ENCODE measurements around the gene PEX7. TPM values are rescaled to one million over a fixed set of nuclear protein-coding genes. Genes with fewer than 3 reads are reported as not detected.
"Not testable (repeated sequence)": the region's sequence is repeated elsewhere in the genome, so short reads cannot be mapped to it uniquely, and the experiment has no call there.

The PEX7 gene
- total RNA-seq, 1 donor from 2014 or later, result 5.6 TPM

- H3K9me3 ChIP-seq, result no peaks in the 10 kb centered on the region
- intact Hi-C loops (cut with DNase I), result no loop called here
- peak overlapping the region; percentile 3 for H3K4me3 ChIP-seq
- H3K4me1 ChIP-seq, result peaks cover 55% of the 10 kb centered on the region
- no peak for DNase-seq
- H3K27ac ChIP-seq, result peak overlapping the region; percentile 63
- TF ChIP-seq CTCF (IDR thresholded peaks at IDR 0.05), result no peak
- no peak for ATAC-seq
- no peaks in the 10 kb centered on the region for H3K36me3 ChIP-seq
- H3K27me3 ChIP-seq, result no peaks in the 10 kb centered on the region
Measured at GRCh38 chr6:136787726-136788068, 34.7 kb upstream of the PEX7 start.

- intact Hi-C loops (cut with DNase I), result no loop called here
- Histone ChIP-seq H3K36me3 (no peaks in the 10 kb centered on the region), H3K9me3 (no peaks in the 10 kb centered on the region), H3K4me3 (peak overlapping the region; percentile 3), H3K4me1 (peaks cover 51% of the 10 kb centered on the region), H3K27me3 (no peaks in the 10 kb centered on the region), H3K27ac (peak overlapping the region; percentile 63)
- no peak for DNase-seq
- ATAC-seq, result no peak
- no peak for TF ChIP-seq CTCF (IDR thresholded peaks at IDR 0.05)
Measured at GRCh38 chr6:136788069-136788902, 34.1 kb upstream of the PEX7 start.

- H3K36me3 ChIP-seq; H3K9me3 ChIP-seq; DNase-seq; ATAC-seq; intact Hi-C loops (cut with DNase I); H3K27me3 ChIP-seq: not testable (repeated sequence)
- H3K27ac ChIP-seq, result peak overlapping the region; percentile 98
- peaks cover 44% of the 10 kb centered on the region for H3K4me1 ChIP-seq
- peak overlapping the region; percentile 92 for H3K4me3 ChIP-seq
Measured at GRCh38 chr6:136789440-136789839, 33.0 kb upstream of the PEX7 start.

- Histone ChIP-seq H3K4me1 (peaks cover 32% of the 10 kb centered on the region), H3K27ac (peak overlapping the region; percentile 98), H3K36me3 (no peaks in the 10 kb centered on the region), H3K4me3 (peak overlapping the region; percentile 92), H3K27me3 (no peaks in the 10 kb centered on the region), H3K9me3 (no peaks in the 10 kb centered on the region)
- TF ChIP-seq CTCF (IDR thresholded peaks at IDR 0.05), result no peak
- intact Hi-C loops (cut with DNase I), result loop anchor here (5.0 kb wide), 1 partner anchor 148 kb away; no protein-coding TSS in a partner anchor
- ATAC-seq (no peak), DNase-seq (no peak)
Measured at GRCh38 chr6:136790411-136791295, 31.7 kb upstream of the PEX7 start.

- no peaks in the 10 kb centered on the region for H3K27me3 ChIP-seq
- no peaks in the 10 kb centered on the region for H3K36me3 ChIP-seq
- ATAC-seq (peak; percentile 49), DNase-seq (peak; percentile 88)
- no peaks in the 10 kb centered on the region for H3K9me3 ChIP-seq
- intact Hi-C loops (cut with DNase I), result loop anchor here (5.0 kb wide), 1 partner anchor 149 kb away; no protein-coding TSS in a partner anchor
- peak overlapping the region; percentile 92 for H3K4me3 ChIP-seq
- no peak for TF ChIP-seq CTCF (IDR thresholded peaks at IDR 0.05)
- H3K27ac ChIP-seq, result peak overlapping the region; percentile 98
- H3K4me1 ChIP-seq, result peaks cover 24% of the 10 kb centered on the region
Measured at GRCh38 chr6:136791296-136792094, 30.9 kb upstream of the PEX7 start.
